HG03097 (cell line): Measurements from ENCODE around the gene GRPEL1.
"Not testable (repeated sequence)": the region's sequence is repeated elsewhere in the genome, so short reads cannot be mapped to it uniquely, and the experiment has no call there.

ENCODE experiments used
- ATAC-seq: cut with Tn5 transposase; IDR thresholded peaks from one replicate; pipeline ENCODE4 v1.9.1; 2021; ENCODE audit not compliant: unreplicated experiment, low FRiP score

Gene GRPEL1

DNA sequence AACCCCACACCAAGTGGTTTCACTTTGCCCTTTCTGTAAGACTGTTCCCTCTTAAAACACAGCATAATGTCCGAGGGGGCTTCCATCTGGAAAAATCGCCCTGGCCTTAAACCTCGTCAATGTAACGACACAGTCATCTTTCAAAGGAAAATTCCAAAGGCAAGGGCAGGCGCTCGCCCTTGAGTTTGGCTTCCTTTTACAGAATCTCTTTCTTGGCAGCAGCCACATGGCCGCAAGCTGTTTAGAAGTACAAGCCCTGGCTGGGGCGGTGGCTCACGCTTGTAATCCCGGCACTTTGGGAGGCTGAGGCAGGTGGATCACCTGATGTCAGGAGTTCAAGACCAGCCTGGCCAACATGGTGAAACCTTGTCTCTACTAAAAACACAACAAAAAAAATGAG is 27.1 kb upstream of the GRPEL1 start:
- no peak for ATAC-seq

DNA sequence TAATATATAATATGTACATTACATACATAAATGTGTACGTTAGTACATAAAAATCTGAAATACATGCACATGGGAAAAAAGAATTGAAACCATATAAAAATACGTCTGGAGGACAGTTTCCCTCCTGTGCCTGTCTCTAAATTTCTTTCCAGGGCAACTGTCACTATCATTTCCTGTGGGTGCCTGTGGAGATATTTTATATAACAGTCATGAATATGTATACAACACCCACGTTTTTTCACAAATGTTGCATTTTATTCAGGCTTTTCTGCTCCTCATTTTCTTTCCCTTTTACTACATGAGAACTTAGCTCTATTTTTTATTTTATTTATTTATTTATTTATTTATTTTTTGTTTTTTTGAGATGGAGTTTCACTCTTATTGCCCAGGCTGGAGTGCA is 24.2 kb upstream of the GRPEL1 start:
- no peak for ATAC-seq

DNA sequence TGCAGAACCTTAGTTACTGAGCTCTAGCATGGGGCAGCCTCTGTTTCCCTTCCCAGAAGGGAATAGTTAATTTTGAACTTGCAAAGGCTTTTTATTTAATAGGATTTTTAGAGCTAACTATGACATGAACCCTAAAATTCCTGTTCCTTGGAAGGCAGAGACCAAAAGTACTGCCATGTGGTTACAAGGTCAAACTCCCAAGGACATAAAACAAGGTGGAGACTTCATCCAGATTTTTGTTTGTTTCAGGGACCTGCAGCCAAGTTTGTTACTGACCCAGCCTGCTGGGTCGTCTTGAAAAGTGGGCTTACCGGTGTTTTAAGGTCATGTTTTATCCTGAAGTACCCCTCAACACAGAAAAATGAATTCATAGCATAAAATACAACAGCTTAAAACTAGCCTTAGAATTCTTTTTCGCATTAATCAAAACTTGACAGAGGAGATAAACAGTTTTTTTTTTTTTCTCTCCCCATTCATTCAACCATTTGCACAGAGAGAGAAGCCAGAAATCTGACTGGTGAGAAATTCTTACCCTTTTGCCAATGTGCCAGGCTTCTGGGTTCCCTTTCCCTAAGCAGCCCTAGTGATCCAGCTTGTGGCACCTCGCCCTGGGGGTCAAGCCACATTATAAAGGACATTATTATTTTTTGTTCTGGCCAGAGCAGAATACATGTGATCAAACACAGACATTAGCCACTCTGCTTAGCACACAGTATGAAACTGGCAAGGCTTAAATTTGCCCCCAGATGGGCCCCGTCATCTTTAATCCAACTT is 21.5 kb upstream of the GRPEL1 start:
- no peak for ATAC-seq

DNA sequence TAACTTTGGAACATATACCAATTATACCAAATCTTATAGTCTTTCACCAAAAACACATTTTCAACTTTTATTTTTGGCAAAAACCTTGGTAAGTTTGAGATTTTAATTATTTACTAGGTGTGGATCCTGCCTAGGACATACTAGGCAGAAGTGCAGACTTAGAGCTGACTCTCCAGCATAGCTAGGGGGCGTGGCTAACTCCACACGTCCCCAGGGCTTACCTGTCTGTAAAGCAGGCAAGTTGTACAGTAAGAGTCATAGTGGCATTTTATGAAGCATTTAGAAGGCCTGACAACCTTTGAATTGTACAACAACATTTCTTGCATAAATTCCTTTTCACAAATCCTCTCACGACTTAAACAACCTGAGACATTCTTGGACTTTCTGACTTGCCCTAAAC is 19.2 kb upstream of the GRPEL1 start:
- no peak for ATAC-seq

DNA sequence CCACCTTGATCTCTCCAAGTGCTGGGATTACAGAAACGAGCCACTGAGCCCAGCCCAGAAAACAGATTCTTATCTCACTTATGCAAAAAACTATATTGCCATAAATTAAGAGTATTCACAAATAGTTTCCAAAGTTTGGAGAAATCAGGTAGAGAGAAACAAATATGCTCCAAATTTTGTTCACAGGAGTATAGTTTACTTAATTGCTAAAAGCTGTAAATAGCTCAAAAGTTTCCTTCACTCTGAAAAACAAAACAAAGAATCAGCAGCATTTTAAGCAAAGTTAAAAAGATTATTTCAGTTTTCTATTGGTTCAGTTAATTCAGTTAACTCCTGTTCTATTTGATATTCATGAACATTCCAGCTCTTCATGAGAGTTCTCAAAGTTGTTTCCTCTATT is 18.5 kb upstream of the GRPEL1 start:
- no peak for ATAC-seq

- ATAC-seq = not testable (repeated sequence)
These were observed 16.7 kb upstream of the GRPEL1 start for GRCh38 chr4:7084564-7084961.

DNA sequence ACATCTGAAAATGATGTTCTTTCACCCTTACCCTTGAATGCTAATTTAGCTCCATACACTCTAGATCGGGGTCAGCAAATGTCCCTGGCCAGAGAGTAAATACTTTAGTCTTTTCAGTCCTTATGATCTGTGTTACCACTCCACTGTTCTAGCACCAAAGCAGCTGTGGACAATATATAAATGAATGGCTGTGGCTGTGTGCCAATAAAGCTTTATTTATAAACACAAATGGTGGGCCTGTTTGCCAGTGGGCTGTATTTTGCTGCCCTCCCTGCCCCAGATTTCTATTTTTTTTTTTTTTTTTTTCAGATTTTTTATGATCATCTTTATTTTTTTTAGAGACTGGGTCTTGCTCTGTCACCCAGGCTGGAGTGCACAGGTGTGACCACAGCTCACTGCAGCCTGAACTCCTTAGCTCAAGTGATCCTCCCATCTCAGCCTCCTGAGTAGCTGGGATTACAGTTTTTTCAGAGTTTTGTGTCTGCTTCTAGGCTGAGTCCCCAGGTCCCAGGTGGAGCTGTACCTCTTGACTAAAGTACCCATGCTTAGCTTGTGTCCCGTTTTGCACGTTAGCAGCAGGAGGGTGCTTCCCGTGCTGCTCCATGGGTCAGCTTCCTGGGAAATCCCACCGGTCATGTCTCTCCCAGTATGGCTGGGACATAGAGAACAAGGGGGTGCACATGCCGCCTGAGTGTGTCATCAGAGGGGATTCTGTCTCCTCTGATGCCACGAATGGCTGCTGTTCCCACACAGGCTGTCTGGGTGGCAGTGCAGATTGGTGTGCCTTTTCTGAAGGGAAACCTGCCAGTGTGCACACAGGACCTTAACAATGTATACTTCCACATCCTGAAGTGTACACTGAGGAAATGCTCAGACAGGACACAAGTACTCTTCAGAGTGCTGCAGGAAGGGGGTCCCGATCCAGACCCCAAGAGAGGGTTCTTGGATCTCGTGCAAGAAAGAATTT is 16.0 kb upstream of the GRPEL1 start:
- no peak for ATAC-seq

GRCh38 chr4:7079909-7080308 is 12.0 kb upstream of the GRPEL1 start:
- not testable (repeated sequence) for ATAC-seq

- not testable (repeated sequence) for ATAC-seq
These were observed 11.6 kb upstream of the GRPEL1 start for GRCh38 chr4:7079483-7079882.

DNA sequence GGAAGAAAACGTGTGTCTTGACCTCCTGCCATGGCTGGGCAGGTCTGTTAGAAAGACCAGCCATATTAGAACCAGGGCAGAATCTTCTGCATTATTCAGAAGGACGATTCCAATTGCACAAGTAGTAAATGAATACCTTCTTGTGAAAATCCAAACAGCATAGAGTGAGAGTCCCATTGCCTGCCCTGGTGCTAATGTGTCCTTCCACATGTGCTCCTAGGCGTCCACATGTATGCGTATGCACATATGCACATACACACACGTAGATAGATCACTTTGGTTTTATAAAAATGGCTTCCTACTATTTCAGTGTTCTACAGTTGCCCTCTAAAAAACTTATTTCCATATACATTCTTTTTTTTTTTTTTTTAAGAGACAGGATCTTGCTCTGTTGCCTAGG is 10.2 kb upstream of the GRPEL1 start:
- ATAC-seq = no peak

- ATAC-seq = no peak
These were observed 9.5 kb upstream of the GRPEL1 start for GRCh38 chr4:7077371-7077770.

GRCh38 chr4:7076696-7077082 is 8.8 kb upstream of the GRPEL1 start:
- no peak for ATAC-seq

- ATAC-seq = no peak
These were observed 8.3 kb upstream of the GRPEL1 start for GRCh38 chr4:7075962-7076695.

- no peak for ATAC-seq
These were observed 6.6 kb upstream of the GRPEL1 start for GRCh38 chr4:7074426-7074825.

- no peak for ATAC-seq
These were observed 5.9 kb upstream of the GRPEL1 start for GRCh38 chr4:7073526-7074390.

GRCh38 chr4:7073059-7073458 is 5.2 kb upstream of the GRPEL1 start:
- no peak for ATAC-seq

DNA sequence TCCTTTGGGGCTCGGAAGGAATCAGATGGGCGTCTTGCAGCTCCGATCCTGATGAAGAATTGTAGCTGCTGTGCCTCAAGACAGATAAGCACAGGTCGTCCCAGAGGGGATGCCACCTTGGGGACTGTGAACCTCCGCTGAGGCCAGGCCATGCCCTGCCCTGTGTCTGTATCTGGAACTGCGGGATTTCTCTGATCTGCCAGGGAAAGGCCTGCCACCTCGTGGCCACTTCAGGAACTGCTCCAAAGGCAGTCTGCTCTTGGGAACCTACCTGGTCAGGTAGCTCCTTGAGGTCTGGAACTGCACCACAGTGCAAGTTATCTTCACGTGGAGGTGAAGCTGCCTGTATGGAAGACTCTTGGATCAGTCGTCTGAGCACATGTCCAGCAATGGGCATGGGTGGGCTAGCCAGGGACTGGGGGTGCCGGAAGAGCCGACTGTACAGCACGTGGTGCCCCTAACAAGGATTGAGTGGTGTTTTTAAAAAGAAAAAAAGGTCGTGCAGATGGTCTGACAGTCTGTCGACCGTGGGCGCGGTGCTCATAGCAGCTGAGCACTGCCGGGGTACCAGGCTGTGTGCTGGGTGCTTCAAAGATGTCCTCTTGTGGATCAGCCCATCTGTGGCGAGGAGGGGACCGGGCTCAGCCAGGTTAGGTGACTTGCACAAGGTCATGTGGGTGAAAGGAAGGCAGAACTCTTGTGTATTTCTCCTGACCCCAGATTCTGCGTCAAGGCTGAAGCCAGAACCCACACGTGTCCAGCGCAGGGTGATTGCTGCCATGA is 3.1 kb upstream of the GRPEL1 start:
- peak; percentile 29 for ATAC-seq

GRCh38 chr4:7068883-7069282 is 1.0 kb upstream of the GRPEL1 start:
- ATAC-seq = no peak

- peak; percentile 23 for ATAC-seq
These were observed 497 bp upstream of the GRPEL1 start for GRCh38 chr4:7068279-7068842.
